GM21423 (cell line): ENCODE measurements around the gene SLC9A3.
"Not testable (repeated sequence)": the region's sequence is repeated elsewhere in the genome, so short reads cannot be mapped to it uniquely, and the experiment has no call there.

ENCODE experiments used
- ATAC-seq: cut with Tn5 transposase; IDR thresholded peaks from one replicate; pipeline ENCODE4 v1.9.1; 2021; ENCODE audit warnings: mild to moderate bottlenecking, moderate library complexity; ENCODE audit not compliant: unreplicated experiment

Gene SLC9A3

DNA sequence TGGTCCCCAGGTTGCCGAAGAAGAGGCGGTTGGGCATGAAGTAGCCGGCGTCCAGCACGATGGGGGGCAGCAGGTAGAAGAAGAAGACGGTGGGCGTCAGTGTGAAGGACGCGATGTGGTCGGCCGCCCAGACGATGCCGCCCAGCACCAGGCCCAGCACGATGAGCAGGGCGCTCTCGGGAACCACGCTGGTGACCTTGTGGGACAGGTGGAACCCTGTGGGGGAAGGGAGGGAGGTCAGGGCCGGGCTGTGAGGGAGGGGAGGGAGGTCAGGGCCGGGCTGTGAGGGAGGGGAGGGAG is 32.4 kb downstream of the SLC9A3 start:
- no peak for ATAC-seq

DNA sequence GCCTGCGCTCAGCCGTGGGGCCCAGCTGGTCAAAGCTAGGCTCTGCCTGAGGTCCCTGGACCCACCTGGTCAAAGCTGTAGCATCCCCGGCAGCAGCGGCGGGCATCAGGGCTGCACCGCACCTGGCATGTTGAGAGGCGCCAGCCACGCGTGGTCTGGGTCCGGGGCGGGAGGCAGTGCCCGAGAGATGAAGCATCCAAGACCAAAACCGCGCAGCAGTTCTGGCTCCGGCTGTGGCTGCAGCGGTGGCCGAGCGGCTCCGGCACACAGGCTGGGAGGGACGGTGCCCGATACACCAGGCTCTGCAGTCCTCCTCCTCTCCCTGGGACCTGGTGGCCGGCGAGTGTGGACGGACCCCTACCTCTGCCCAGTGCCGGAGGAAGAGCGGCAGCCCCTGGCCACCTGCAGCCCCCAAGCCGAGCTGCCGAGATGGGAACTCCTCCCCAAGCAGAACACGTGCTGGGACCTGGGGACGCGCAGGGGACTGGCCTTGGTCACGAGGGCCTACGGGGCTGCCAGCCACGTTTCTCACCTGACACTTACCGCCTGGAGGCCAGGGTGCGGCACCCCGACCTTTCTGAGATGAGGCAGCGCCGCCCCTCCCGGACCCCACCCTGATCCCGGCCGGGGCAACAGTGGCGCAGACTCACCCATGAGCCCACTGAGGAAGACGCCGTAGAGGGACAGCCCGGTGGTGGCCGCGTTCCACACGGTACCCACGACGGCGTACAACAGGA is 33.0 kb downstream of the SLC9A3 start:
- ATAC-seq: no peak

GRCh38 chr5:490116-491106 is 33.8 kb downstream of the SLC9A3 start:
- no peak for ATAC-seq

GRCh38 chr5:489689-490080 is 34.6 kb downstream of the SLC9A3 start:
- ATAC-seq: no peak

DNA sequence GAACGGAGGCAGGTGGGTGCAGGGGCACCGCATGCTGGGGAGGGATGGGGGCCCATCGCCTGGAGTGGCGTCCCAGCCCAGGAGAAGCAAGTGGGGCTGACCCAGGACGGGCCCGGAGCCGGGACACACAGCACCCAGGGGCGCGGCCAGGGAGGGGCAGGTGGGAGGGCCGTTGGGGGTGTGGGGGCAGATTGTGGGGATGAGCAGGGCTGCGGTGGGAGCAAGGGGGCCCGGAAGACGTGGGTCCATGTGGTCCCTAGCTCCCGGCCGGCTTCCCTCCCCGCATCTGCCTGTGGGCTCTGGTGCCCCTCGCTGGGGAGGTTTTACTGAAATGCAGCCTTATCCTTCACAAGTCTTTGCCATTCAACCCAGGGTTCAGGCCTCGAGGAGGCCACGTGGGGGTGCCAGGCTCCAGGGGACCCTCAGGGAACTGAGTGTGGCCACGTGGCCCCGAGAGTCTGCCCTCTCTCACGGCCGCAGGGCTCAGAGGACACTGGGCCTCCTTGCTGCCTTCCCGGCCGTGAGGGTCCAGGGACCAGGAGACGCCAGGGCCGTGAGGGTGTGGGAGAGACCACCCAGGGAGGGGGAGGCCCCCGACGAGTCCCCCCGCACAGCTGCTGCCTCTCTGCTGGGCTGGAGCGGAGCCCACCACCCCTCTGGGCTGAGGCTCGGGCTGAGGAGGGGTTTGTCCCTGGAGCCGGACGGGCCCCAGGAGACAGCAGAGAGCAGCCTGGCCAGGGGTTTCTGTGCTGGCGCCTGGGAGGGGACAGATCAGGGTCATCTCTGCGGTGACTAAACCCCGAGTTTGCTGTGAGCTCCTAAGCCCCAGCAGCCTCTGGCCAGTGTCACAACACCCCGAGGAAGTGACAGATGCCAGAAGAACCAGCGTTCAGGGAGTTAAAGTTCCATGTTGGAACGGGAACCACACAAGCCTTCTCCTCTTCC is 35.2 kb downstream of the SLC9A3 start:
- no peak for ATAC-seq

DNA sequence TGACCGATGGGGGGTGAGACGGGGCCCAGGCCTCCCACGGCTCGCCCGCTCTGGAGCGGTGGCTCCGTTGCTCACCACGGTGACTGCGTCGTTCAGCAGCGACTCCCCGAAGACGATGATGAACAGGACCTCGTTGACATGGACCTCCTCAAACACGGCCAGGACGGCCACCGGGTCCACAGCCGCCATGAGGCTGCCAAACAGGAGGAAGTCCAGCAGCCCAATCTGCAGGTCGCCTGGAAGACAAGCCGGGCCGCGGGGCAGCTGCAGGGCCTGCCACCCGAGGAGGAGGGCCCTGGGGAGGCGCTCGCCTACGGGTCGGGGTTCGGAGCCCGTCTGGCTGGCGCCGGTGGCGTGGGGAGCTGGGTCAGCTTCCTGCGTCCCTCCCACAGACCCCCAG is 36.0 kb downstream of the SLC9A3 start:
- no peak for ATAC-seq

DNA sequence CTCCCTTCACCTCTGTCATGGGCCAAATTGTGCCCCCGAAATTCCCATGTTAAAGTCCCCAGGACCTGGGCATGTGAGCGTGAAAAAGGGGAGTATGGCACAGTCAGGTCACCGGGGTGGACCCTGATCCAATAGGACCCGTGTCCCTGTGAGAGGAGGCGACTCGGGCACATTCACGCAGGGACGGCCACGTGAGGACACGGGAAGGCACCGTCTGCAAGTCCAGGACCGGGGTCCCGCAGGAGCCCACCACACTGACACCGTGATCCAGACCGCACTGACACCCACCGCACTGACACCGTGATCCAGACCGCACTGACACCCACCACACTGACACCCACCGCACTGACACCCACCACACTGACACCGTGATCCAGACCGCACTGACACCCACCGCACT is 37.7 kb downstream of the SLC9A3 start:
- not testable (repeated sequence) for ATAC-seq

GRCh38 chr5:485946-486491 is 38.2 kb downstream of the SLC9A3 start:
- no peak for ATAC-seq

- no peak for ATAC-seq
These were observed 38.9 kb downstream of the SLC9A3 start for GRCh38 chr5:485113-485945.

DNA sequence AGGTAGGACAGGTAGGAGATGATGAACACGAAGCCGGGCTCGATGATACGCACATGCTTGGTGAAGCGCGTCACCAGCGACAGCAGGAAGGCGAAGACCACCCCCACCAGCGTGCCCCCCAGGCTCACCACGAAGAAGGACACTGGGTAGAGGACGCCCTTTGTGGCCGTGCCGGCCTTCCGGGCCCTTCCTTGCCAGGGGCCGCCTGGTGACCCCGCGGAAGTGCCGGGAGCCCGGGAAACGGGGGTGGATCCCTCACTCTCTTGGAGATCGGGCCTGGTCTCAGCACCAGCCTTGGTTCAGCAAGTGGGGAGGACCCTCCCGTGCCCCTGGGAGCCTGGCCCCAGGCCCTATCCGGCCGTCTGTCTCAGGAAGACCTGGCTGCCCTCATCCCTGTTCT is 39.7 kb downstream of the SLC9A3 start:
- ATAC-seq: no peak

- no peak for ATAC-seq
These were observed 40.7 kb downstream of the SLC9A3 start for GRCh38 chr5:483434-484140.

GRCh38 chr5:483011-483410 is 41.2 kb downstream of the SLC9A3 start:
- ATAC-seq: no peak

- no peak for ATAC-seq
These were observed 41.7 kb downstream of the SLC9A3 start for GRCh38 chr5:482506-482905.

DNA sequence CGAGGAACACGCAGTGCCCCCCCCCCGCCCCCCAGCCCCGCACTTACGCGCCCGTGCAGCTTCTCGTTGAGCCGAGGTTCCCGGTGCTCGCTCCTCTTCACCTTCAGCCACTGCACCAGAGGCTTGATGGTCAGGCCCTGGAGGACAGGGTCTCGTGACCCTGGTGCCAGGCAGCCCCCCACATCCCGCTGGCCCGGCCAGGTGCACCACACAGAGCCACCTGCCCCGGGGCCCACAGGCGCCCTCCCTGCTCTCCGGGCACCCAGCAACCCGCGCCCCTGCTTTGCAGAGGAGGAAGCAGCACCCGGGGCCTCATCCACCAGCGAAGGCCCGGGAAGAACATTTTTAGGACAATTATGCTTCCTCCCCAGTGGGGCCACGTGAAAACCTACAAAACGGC is 42.2 kb downstream of the SLC9A3 start:
- ATAC-seq: no peak

DNA sequence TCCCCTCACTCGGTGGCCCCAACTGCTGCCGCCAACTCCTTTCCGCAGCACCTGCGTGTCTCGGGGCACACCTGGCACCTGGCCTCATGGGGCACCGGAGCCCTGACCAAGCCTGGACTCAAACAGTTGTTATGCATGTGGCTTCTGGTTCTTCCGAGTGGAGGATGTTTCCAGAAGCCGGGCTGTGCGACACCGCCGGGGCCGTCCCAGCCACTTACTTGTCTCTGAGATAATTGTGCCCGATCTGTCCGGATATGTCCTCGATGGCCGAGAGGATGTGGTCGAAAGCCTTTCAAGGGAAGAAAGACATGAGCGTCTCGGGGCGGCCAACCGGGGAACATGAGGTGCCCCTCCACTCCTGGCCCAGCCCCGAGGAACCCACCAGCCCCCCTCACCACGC is 42.9 kb downstream of the SLC9A3 start:
- ATAC-seq: no peak

DNA sequence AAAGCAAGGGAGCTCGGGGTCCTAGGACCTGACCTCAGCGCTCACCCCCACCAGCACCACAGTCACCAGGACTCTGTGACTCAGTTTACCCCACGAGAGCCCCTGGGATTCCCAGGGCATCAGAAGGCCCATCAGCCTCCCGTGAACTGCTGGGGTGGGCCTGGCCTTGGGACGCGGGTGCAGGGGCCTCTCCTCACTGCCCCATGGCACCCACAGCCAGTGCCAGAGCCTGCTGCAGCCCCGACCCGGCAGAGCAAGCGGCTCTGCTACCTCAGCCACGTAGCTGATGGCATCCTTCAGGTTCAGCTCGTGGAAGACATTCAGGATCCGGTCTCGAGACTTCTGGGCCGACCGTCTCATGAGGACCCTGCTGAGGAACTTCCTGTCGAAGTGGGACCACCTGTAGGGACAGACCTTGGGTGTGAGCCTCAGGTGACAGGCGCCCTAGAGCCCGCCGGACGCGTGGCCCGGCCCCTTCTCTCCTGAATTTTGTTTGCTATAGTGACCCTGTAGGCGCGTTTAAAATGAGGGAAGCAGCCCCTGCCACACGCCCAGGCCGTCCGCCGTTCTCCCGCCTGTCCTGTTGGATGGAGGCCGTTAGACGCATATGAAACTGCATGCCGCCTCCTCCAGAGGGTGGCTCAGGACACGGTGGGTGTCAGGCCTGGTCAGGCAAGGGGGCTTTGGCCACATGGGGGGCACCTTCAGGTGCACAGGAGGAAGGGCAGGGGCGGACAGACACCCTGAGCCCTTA is 44.5 kb downstream of the SLC9A3 start:
- ATAC-seq: no peak

- ATAC-seq: no peak
These were observed 45.2 kb downstream of the SLC9A3 start for GRCh38 chr5:478982-479535.

GRCh38 chr5:478369-478981 is 45.8 kb downstream of the SLC9A3 start:
- ATAC-seq: no peak
